G401 (cell line): ENCODE results near the gene STIM2. TPM values are rescaled to one million over a fixed set of nuclear protein-coding genes. Genes with fewer than 3 reads are reported as not detected.

ENCODE experiments used
- DNase-seq: peaks from one replicate; pipeline ENCODE4 v3.0.0-alpha.2; 2015; ENCODE audit warnings: low spot score
- in situ Hi-C: cut with HindIII; loops from 2 replicates; pipeline ENCODE4 v1.10.0; 2016; ENCODE audit warnings: low sequenced_read_pairs, mixed read lengths
- total RNA-seq: library from RNA; depleted of rRNA; stranded (reverse); fragments of >200 nt; shearing (Covaris generic); gene quantifications from 2 replicates; pipeline ENCODE4 v1.2.3, GENCODE V29; 2014

Gene STIM2
- total RNA-seq, 1 experiment from 2014 or later: 27.4 TPM

- DNase-seq: no peak
- in situ Hi-C loops: no loop called here
Measured at GRCh38 chr4:26985873-26986272, 125.2 kb downstream of the STIM2 start.

- no peak for DNase-seq
- in situ Hi-C loops: no loop called here
Measured at GRCh38 chr4:26987191-26987590, 126.5 kb downstream of the STIM2 start.

- no peak for DNase-seq
- in situ Hi-C loops: no loop called here
Measured at GRCh38 chr4:26991057-26991456, 130.4 kb downstream of the STIM2 start.

- peak; percentile 40 for DNase-seq
- in situ Hi-C loops: no loop called here
Measured at GRCh38 chr4:26992657-26993361, 132.2 kb downstream of the STIM2 start.

GRCh38 chr4:26993539-26993938, 132.9 kb downstream of the STIM2 start:
- no peak for DNase-seq
- in situ Hi-C loops: no loop called here

GRCh38 chr4:26993967-26994366, 133.3 kb downstream of the STIM2 start:
- in situ Hi-C loops: no loop called here
- no peak for DNase-seq

- DNase-seq: no peak
- in situ Hi-C loops: no loop called here
Measured at GRCh38 chr4:26995316-26995715, 134.7 kb downstream of the STIM2 start.

GRCh38 chr4:26996745-26997144, 136.1 kb downstream of the STIM2 start:
- in situ Hi-C loops: no loop called here
- DNase-seq: no peak

- no peak for DNase-seq
- in situ Hi-C loops: loop anchor here (25.0 kb wide), 1 partner anchor 287 kb away; no protein-coding TSS in a partner anchor
Measured at GRCh38 chr4:26999689-27000088, 139.0 kb downstream of the STIM2 start.

- DNase-seq: no peak
- in situ Hi-C loops: loop anchor here (25.0 kb wide), 1 partner anchor 288 kb away; no protein-coding TSS in a partner anchor
Measured at GRCh38 chr4:27000122-27000521, 139.5 kb downstream of the STIM2 start.

GRCh38 chr4:27000820-27001219, 140.2 kb downstream of the STIM2 start:
- no peak for DNase-seq
- in situ Hi-C loops: loop anchor here (25.0 kb wide), 1 partner anchor 289 kb away; no protein-coding TSS in a partner anchor

- no peak for DNase-seq
- in situ Hi-C loops: loop anchor here (25.0 kb wide), 1 partner anchor 289 kb away; no protein-coding TSS in a partner anchor
Measured at GRCh38 chr4:27001398-27002164, 140.9 kb downstream of the STIM2 start.

- DNase-seq: no peak
- in situ Hi-C loops: loop anchor here (25.0 kb wide), 1 partner anchor 291 kb away; no protein-coding TSS in a partner anchor
Measured at GRCh38 chr4:27003642-27004113, 143.0 kb downstream of the STIM2 start.

GRCh38 chr4:27005501-27005900, 144.9 kb downstream of the STIM2 start:
- DNase-seq: no peak
- in situ Hi-C loops: loop anchor here (25.0 kb wide), 1 partner anchor 293 kb away; no protein-coding TSS in a partner anchor

- in situ Hi-C loops: loop anchor here (25.0 kb wide), 1 partner anchor 294 kb away; no protein-coding TSS in a partner anchor
- no peak for DNase-seq
Measured at GRCh38 chr4:27005905-27006590, 145.4 kb downstream of the STIM2 start.

- in situ Hi-C loops: loop anchor here (25.0 kb wide), 1 partner anchor 294 kb away; no protein-coding TSS in a partner anchor
- no peak for DNase-seq
Measured at GRCh38 chr4:27006646-27007045, 146.0 kb downstream of the STIM2 start.

- in situ Hi-C loops: loop anchor here (25.0 kb wide), 1 partner anchor 295 kb away; no protein-coding TSS in a partner anchor
- no peak for DNase-seq
Measured at GRCh38 chr4:27007507-27007906, 146.9 kb downstream of the STIM2 start.

- in situ Hi-C loops: loop anchor here (25.0 kb wide), 1 partner anchor 296 kb away; no protein-coding TSS in a partner anchor
- no peak for DNase-seq
Measured at GRCh38 chr4:27008679-27009078, 148.0 kb downstream of the STIM2 start.

- in situ Hi-C loops: loop anchor here (25.0 kb wide), 1 partner anchor 297 kb away; no protein-coding TSS in a partner anchor
- no peak for DNase-seq
Measured at GRCh38 chr4:27009539-27009938, 148.9 kb downstream of the STIM2 start.
